HEK293T (cell line): Measurements from ENCODE around the gene MLN.

Experiments used
- CTCF ChIA-PET: fragments of 350-600 bp; formaldehyde crosslinking; extraction: SDS; loops from one replicate; lab custom pipeline; 2021; ENCODE audit warnings: antibody characterized with exemption, inconsistent platforms; lab: Yijun Ruan, JAX
- POLR2A ChIA-PET: fragments of 350-600 bp; formaldehyde crosslinking; extraction: SDS; loops from one replicate; lab custom pipeline; 2020; ENCODE audit warnings: antibody characterized with exemption, inconsistent platforms; lab: Yijun Ruan, JAX
- DNase-seq: peaks from one replicate; pipeline ENCODE4 v3.0.0; 2012; ENCODE audit warnings: mixed read lengths; ENCODE audit errors: extremely low spot score
- ARNT ChIP-seq: fragments of 450-650 bp; IDR thresholded peaks from 2 replicates; pipeline ENCODE4 v1.6.1; 2017; ENCODE audit warnings: mild to moderate bottlenecking
- BHLHE40 ChIP-seq: fragments of 450-650 bp; IDR thresholded peaks from 2 replicates; pipeline ENCODE4 v1.6.1; 2016; ENCODE audit warnings: mild to moderate bottlenecking, moderate library complexity, borderline replicate concordance
- CTBP1 ChIP-seq: fragments of 450-650 bp; IDR thresholded peaks from 2 replicates; pipeline ENCODE4 v1.6.1; 2016; ENCODE audit warnings: borderline replicate concordance
- ELF4 ChIP-seq: fragments of 450-650 bp; IDR thresholded peaks from 2 replicates; pipeline ENCODE4 v1.6.1; 2017; ENCODE audit warnings: antibody characterized with exemption
- FOXA1 ChIP-seq: fragments of 450-650 bp; IDR thresholded peaks from 2 replicates; pipeline ENCODE4 v1.6.1; 2016; ENCODE audit warnings: mild to moderate bottlenecking
- FOXK2 ChIP-seq: fragments of 450-650 bp; IDR thresholded peaks from 2 replicates; pipeline ENCODE4 v1.6.1; 2016; ENCODE audit warnings: mild to moderate bottlenecking
- FOXM1 ChIP-seq: fragments of 450-650 bp; IDR thresholded peaks from 2 replicates; pipeline ENCODE4 v1.6.1; 2017; ENCODE audit warnings: mild to moderate bottlenecking, borderline replicate concordance
- HDGF ChIP-seq: fragments of 450-650 bp; IDR thresholded peaks from 2 replicates; pipeline ENCODE4 v1.6.1; 2017; ENCODE audit warnings: antibody characterized with exemption, borderline replicate concordance
- L3MBTL2 ChIP-seq: fragments of 450-650 bp; conservative IDR thresholded peaks from 2 replicates; pipeline ENCODE4 v1.6.1; 2016; ENCODE audit warnings: mild to moderate bottlenecking
- LEF1 ChIP-seq: fragments of 450-650 bp; IDR thresholded peaks from 2 replicates; pipeline ENCODE4 v1.6.1; 2017; ENCODE audit warnings: mild to moderate bottlenecking, borderline replicate concordance
- NFRKB ChIP-seq: fragments of 450-650 bp; IDR thresholded peaks from 2 replicates; pipeline ENCODE4 v1.6.1; 2016; ENCODE audit warnings: mild to moderate bottlenecking, moderate library complexity
- SP1 ChIP-seq: fragments of 450-650 bp; IDR thresholded peaks from 2 replicates; pipeline ENCODE4 v1.6.1; 2017
- SUZ12 ChIP-seq: fragments of 450-650 bp; IDR thresholded peaks from 2 replicates; pipeline ENCODE4 v1.6.1; 2016; ENCODE audit warnings: mild to moderate bottlenecking
- TARDBP ChIP-seq: fragments of 450-650 bp; IDR thresholded peaks from 2 replicates; pipeline ENCODE4 v1.6.1; 2016
- ZNF384 ChIP-seq: fragments of 450-650 bp; IDR thresholded peaks from 2 replicates; pipeline ENCODE4 v1.6.1; 2016
- TF ChIP-seq, protein P1 (sequence below): fragments of 450-650 bp; IDR thresholded peaks from 2 replicates; pipeline ENCODE4 v1.6.1; 2016

Gene MLN

DNA sequence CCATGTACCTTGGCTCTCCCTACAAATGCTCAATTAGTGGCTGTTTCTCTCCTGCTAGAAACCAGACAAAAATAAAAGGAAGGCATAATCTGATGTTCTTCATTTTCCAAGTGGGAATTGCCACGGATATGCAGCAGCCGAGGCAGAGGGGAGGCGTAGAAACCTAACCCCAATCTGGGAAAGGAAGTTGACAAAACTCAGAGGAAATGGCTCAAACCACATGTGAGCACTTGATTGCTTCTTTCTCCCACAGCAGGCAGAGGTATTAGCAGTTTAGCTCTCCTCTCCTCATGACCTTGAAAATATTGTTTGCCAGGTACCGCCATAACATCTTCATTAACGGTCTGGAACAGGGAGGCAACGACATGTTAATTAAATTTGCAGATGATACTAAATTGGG is 3.8 kb upstream of the MLN start:
- POLR2A ChIA-PET = no interaction called here
- no peak for DNase-seq
- TF ChIP-seq BHLHE40 (no peak), NFRKB (no peak), CTBP1 (no peak)
- CTCF ChIA-PET = interaction anchor here (0.7 kb wide), 1 partner anchor 73 kb away, joined by 3 read pairs; no protein-coding TSS in a partner anchor

DNA sequence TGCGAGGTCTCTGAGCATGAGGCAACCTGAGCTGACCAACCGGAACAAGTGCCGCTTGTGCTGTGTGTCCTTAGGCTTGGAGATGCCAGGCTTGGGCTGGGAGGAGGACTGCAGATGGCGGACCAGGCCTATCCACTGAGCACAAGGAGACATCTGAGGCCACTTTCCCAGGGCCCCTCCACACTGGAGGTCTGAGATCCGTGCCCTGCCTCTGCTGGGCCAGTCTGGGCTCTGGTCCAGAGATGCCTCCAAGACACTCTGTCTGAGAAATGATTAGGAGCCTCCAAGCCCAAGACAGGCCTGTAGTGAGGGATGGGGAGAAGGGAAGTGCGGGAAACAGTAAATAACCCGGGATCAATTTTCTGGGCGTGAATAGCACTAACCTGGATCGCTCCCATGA is 3.0 kb upstream of the MLN start:
- CTCF ChIA-PET = interaction anchor here (0.7 to 1.1 kb wide), 2 partner anchors 33 to 74 kb away, joined by 3 to 4 read pairs; no protein-coding TSS in a partner anchor
- TF ChIP-seq ELF4 (no peak), FOXA1 (no peak), FOXM1 (no peak), ARNT (no peak), HDGF (no peak), LEF1 (no peak), FOXK2 (no peak), L3MBTL2 (no peak)
- POLR2A ChIA-PET = no interaction called here
- no peak for DNase-seq

DNA sequence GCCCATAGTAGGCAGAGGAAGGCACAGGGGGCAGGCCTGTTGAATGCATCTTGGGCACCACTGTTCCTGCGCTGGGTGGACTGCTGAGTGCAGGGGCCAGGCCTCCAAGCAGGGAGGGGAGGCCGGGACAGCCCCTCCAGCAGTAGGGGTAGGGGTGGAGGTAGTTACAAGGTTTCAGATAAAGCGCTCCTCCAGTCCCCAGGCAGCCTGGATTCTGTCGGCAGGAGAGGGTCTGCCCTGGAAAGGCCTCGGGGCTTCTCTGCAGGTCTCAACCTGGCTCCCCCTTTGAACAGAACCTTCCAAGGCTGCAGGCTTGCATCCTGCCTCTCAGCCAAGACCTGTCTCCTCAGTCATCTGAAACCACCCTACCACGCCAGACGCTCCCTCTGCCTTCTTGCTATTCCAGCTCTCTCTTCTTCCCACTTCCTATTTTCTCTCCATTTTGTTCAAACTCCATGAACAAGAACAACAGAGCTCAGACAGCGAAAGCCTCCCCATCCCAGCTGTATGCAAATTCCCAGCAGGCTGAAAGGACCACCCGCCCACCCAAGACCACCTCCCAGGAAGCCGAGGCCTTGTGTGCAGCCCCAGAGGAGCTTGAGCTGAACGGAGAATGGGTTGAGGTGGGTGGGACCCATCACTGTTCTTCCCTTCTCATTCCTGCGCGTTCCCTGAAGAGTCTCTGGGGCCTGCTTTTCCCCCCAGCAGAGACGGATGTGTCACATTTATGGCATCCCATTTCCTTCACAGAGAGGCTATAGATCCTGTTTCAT is 1.4 kb downstream of the MLN start:
- ChIA-PET POLR2A (no interaction called here), CTCF (no interaction called here)
- TF ChIP-seq, protein P1, sequence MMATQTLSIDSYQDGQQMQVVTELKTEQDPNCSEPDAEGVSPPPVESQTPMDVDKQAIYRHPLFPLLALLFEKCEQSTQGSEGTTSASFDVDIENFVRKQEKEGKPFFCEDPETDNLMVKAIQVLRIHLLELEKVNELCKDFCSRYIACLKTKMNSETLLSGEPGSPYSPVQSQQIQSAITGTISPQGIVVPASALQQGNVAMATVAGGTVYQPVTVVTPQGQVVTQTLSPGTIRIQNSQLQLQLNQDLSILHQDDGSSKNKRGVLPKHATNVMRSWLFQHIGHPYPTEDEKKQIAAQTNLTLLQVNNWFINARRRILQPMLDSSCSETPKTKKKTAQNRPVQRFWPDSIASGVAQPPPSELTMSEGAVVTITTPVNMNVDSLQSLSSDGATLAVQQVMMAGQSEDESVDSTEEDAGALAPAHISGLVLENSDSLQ = no peak
- TF ChIP-seq FOXK2 (no peak), SP1 (no peak), ELF4 (no peak), NFRKB (no peak), LEF1 (no peak), FOXA1 (no peak), CTBP1 (no peak), TARDBP (no peak), L3MBTL2 (no peak), ZNF384 (no peak), ARNT (no peak), BHLHE40 (no peak), SUZ12 (no peak), HDGF (no peak), FOXM1 (no peak)
- DNase-seq = no peak

DNA sequence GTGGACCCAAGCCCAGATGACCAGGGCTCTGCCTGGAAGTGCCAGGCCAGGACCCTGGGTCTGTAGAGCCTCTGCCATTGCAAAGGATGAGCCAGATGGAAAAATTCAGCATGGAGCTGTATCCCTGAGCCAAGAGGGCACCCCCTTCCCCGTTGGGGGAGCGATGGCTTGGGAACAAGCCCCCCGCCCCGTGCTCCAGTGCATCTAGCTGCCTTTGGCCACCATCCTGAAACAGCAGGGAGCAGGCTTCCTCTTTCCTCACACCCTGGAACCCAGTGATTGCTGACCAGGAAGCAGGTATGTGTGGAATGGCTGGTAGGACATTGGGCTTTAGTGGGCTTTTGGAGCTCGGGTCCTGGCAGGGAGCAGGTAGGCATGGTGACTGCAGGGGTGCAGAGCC is 2.2 kb downstream of the MLN start:
- TF ChIP-seq ARNT (no peak), LEF1 (no peak), L3MBTL2 (no peak), FOXM1 (no peak), SP1 (no peak), BHLHE40 (no peak), ZNF384 (no peak), FOXK2 (no peak), FOXA1 (no peak)
- TF ChIP-seq, protein P1 = no peak
- POLR2A ChIA-PET = no interaction called here
- DNase-seq = no peak
- CTCF ChIA-PET = no interaction called here

DNA sequence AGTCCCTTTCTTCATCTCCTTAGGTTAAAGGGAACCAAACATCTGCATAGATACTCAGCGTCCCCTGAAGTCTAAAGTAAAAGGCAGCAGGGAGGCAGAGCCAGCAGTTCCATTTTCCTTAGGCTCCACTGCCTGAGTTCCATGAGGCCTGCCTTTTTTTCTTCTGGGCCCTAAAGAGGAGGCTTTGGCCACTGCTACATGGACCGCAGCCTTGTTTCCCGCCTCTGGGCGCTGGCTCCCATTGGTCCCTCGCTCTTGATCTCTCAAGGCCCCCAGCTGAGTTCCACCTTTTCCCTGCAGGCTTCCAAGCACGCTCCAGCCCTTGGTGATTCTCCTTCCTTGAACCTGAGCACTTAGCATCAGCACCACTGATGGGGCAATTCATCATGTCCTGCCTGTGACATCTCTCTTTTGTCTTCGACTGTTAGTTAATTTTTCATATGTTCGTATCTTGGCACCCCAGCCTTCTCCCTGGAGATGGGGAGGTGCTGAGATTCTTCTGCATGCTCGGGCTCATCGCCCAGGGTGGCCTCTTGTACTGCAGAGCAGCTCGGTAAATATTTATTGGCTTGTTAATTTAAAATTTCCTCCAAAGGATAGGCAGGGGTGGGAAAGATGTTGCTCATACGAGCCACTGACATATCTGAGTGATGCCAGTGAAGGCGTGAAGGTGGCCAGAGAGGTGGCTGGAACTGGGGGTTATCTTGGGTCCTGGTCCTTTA is 3.4 kb downstream of the MLN start:
- no peak for DNase-seq
- TF ChIP-seq FOXM1 (no peak), ARNT (no peak), CTBP1 (no peak), ZNF384 (no peak), LEF1 (no peak), ELF4 (no peak), NFRKB (no peak), TARDBP (no peak), HDGF (no peak), SP1 (no peak), FOXA1 (no peak), SUZ12 (no peak), FOXK2 (no peak), L3MBTL2 (no peak)
- TF ChIP-seq, protein P1 = no peak
- ChIA-PET CTCF (no interaction called here), POLR2A (no interaction called here)
